Effector CD8-positive, alpha-beta T cell (primary cell): ENCODE results near the gene C3orf52.

Source experiments
- DNase-seq: peaks from one replicate; lab custom pipeline; 2025; lab: John Stamatoyannopoulos, UW

C3orf52 gene

GRCh38 chr3:112086875-112087524 is 811 bp downstream of the C3orf52 start:
- no peak for DNase-seq

- DNase-seq = no peak
Measured at GRCh38 chr3:112087746-112088145, 1.6 kb downstream of the C3orf52 start.

GRCh38 chr3:112088944-112089343 is 2.8 kb downstream of the C3orf52 start:
- DNase-seq = no peak

- no peak for DNase-seq
Measured at GRCh38 chr3:112089956-112090886, 4.0 kb downstream of the C3orf52 start.

- no peak for DNase-seq
Measured at GRCh38 chr3:112090887-112091586, 4.8 kb downstream of the C3orf52 start.

- no peak for DNase-seq
Measured at GRCh38 chr3:112092496-112093179, 6.4 kb downstream of the C3orf52 start.

- DNase-seq = no peak
Measured at GRCh38 chr3:112093180-112093522, 7.0 kb downstream of the C3orf52 start.

GRCh38 chr3:112095731-112096130 is 9.5 kb downstream of the C3orf52 start:
- no peak for DNase-seq

GRCh38 chr3:112096176-112096575 is 10.0 kb downstream of the C3orf52 start:
- no peak for DNase-seq

- no peak for DNase-seq
Measured at GRCh38 chr3:112097378-112097777, 11.2 kb downstream of the C3orf52 start.

- no peak for DNase-seq
Measured at GRCh38 chr3:112101916-112102315, 15.7 kb downstream of the C3orf52 start.

GRCh38 chr3:112104774-112105173 is 18.6 kb downstream of the C3orf52 start:
- DNase-seq = no peak

- no peak for DNase-seq
Measured at GRCh38 chr3:112109322-112109721, 23.1 kb downstream of the C3orf52 start.

- peak; percentile 30 for DNase-seq
Measured at GRCh38 chr3:112111785-112112402, 25.7 kb downstream of the C3orf52 start.

GRCh38 chr3:112114576-112115160 is 28.5 kb downstream of the C3orf52 start:
- no peak for DNase-seq

GRCh38 chr3:112115161-112115739 is 29.1 kb downstream of the C3orf52 start:
- DNase-seq = no peak

GRCh38 chr3:112115806-112116383 is 29.7 kb downstream of the C3orf52 start:
- no peak for DNase-seq

- no peak for DNase-seq
Measured at GRCh38 chr3:112116748-112117186, 30.6 kb downstream of the C3orf52 start.

- DNase-seq = no peak
Measured at GRCh38 chr3:112117415-112117814, 31.2 kb downstream of the C3orf52 start.

- DNase-seq = no peak
Measured at GRCh38 chr3:112117841-112118571, 31.8 kb downstream of the C3orf52 start.
